Measurements from ENCODE around the gene SPOCK2.
"Not testable (repeated sequence)": the region's sequence is repeated elsewhere in the genome, so short reads cannot be mapped to it uniquely, and the experiment has no call there.

The SPOCK2 gene

DNA sequence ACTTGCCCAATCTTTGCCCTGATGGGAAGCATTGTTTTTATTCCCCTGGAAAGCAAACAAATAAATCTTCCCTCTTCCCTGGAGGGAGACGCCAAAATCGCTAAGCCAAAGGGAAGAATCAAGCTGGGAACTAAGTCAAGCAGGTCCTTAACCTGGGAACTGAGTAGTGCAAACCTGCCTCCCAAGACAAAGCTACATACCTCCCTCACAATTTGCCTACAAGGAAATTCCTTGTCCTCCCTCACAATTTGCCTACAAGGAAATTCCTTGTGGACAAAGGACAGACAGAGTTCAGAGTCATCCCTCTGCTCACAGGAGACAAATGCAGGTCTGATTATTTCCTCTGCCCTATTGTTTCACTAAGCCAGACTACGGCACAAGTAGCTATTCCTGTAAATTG is 50.5 kb downstream of the SPOCK2 start:
- no peak overlapping the region for H3K4me3 ChIP-seq (ENCODE audit: low read depth, low read length)
- no peaks in the 10 kb centered on the region for H3K9me3 ChIP-seq (ENCODE audit: severe bottlenecking)
- no peak for DNase-seq
- H3K27ac ChIP-seq: no peak overlapping the region
- no peaks in the 10 kb centered on the region for H3K36me3 ChIP-seq
- H3K27me3 ChIP-seq (ENCODE audit: insufficient read depth, low read depth, severe bottlenecking): no peaks in the 10 kb centered on the region
- TF ChIP-seq, protein P1, sequence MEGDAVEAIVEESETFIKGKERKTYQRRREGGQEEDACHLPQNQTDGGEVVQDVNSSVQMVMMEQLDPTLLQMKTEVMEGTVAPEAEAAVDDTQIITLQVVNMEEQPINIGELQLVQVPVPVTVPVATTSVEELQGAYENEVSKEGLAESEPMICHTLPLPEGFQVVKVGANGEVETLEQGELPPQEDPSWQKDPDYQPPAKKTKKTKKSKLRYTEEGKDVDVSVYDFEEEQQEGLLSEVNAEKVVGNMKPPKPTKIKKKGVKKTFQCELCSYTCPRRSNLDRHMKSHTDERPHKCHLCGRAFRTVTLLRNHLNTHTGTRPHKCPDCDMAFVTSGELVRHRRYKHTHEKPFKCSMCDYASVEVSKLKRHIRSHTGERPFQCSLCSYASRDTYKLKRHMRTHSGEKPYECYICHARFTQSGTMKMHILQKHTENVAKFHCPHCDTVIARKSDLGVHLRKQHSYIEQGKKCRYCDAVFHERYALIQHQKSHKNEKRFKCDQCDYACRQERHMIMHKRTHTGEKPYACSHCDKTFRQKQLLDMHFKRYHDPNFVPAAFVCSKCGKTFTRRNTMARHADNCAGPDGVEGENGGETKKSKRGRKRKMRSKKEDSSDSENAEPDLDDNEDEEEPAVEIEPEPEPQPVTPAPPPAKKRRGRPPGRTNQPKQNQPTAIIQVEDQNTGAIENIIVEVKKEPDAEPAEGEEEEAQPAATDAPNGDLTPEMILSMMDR (IDR thresholded peaks at IDR 0.05; ENCODE audit: low read depth, low read length): no peak

DNA sequence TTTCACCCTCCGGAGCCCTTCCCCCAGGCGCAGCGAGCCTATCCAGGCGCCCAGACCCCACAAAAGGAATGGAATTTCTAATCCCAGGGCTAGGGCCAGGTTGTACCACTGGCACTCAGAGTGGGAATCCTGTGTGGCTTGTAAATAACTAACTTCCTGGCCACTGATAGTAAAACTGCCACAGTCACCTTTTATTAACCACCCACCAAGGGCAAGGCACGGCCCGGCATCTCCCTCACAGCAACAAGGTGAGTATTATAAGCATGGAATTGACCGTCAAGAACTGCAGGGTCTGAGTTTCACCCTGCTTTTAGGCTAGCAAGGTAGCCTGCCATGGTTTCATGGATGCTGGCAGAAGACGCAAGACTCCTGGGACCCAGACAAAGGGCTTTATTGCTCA is 51.1 kb downstream of the SPOCK2 start:
- no peak overlapping the region for H3K4me3 ChIP-seq (ENCODE audit: low read depth, low read length)
- no peaks in the 10 kb centered on the region for H3K36me3 ChIP-seq
- H3K27ac ChIP-seq: no peak overlapping the region
- TF ChIP-seq, protein P1 (IDR thresholded peaks at IDR 0.05; ENCODE audit: low read depth, low read length): no peak
- no peak for DNase-seq
- no peaks in the 10 kb centered on the region for H3K27me3 ChIP-seq (ENCODE audit: insufficient read depth, low read depth, severe bottlenecking)
- no peaks in the 10 kb centered on the region for H3K9me3 ChIP-seq (ENCODE audit: severe bottlenecking)

DNA sequence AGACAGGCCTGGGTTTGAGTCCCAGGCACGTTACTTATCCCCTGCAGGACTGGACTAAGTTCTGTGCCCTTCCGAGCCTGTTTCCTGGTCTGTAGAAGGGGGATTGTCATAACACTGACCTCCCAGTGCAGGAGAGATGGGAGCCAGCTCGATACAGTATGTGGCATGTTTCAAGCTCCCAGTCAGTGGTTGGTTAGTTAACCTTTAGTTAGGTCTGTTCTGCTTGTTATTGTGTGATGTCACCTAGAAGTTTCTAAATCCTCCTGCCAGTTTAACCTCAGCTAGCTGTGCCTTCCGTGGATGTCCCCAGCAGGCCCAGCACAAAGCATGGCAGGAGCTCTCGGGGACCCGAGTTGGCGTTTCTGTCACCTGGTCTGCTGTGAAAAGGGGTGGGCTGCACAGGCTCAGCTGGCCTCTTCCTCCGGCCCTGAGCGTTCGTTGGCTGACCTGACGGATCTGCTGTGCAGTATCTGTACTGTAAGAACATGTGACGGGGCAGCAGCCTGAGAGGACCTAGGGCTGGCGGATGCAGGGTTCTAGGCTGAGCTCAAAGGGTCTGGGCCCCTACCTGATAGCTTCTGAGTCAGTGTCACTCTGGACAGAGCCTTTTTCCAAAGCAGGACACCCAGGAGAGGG is 53.0 kb downstream of the SPOCK2 start:
- H3K4me3 ChIP-seq (ENCODE audit: low read depth, low read length): no peak overlapping the region
- DNase-seq: no peak
- TF ChIP-seq, protein P1 (IDR thresholded peaks at IDR 0.05; ENCODE audit: low read depth, low read length): no peak
- no peak overlapping the region for H3K27ac ChIP-seq
- H3K9me3 ChIP-seq (ENCODE audit: severe bottlenecking): no peaks in the 10 kb centered on the region
- no peaks in the 10 kb centered on the region for H3K36me3 ChIP-seq
- no peaks in the 10 kb centered on the region for H3K27me3 ChIP-seq (ENCODE audit: insufficient read depth, low read depth, severe bottlenecking)

DNA sequence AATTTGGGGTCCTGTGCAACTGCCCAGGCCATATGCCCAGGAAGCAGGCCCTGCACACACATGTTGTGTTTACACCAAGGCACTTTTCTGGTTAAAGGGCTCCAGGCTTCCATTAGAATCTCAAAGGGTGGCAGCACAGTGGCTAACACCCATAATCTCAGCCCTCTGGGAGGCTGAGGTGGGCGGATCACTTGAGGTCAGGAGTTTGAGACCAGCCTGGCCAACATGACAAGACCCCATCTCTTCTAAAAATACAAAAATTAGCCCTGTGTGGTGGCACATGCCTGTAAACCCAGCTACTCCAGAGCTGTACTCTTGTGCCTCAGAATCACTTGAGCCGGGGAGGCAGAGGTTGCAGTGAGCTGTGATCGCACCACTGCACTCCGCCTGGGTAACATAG is 53.6 kb downstream of the SPOCK2 start:
- H3K27me3 ChIP-seq (ENCODE audit: insufficient read depth, low read depth, severe bottlenecking): no peaks in the 10 kb centered on the region
- no peaks in the 10 kb centered on the region for H3K9me3 ChIP-seq (ENCODE audit: severe bottlenecking)
- TF ChIP-seq, protein P1 (IDR thresholded peaks at IDR 0.05; ENCODE audit: low read depth, low read length): no peak
- H3K27ac ChIP-seq: no peak overlapping the region
- no peak for DNase-seq
- no peaks in the 10 kb centered on the region for H3K36me3 ChIP-seq
- H3K4me3 ChIP-seq (ENCODE audit: low read depth, low read length): no peak overlapping the region

DNA sequence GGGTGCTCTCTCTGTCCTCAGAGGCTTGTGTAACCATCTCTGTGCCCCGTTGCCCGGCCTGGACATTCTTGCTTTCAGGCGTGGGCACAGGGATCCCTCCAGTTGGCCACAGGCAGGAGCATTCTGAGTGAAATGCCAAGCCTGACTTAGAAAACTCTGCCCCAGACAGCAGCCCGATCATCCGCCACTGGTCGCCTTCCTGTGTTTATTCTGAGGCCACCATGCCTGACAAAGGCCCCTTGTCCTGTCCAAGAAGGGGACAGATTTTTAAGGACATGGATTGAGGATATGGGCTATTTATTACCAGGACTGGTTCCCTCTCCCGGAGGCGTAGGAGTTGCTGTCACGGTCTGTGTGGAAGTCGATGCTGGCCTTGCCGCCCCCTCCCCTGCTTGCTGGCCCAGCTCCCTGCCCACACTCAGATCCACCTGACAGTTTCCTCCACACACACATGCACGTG is 54.3 kb downstream of the SPOCK2 start:
- H3K4me3 ChIP-seq (ENCODE audit: low read depth, low read length): no peak overlapping the region
- no peaks in the 10 kb centered on the region for H3K9me3 ChIP-seq (ENCODE audit: severe bottlenecking)
- no peaks in the 10 kb centered on the region for H3K27me3 ChIP-seq (ENCODE audit: insufficient read depth, low read depth, severe bottlenecking)
- no peak for DNase-seq
- H3K36me3 ChIP-seq: no peaks in the 10 kb centered on the region
- no peak overlapping the region for H3K27ac ChIP-seq
- TF ChIP-seq, protein P1 (IDR thresholded peaks at IDR 0.05; ENCODE audit: low read depth, low read length): no peak

DNA sequence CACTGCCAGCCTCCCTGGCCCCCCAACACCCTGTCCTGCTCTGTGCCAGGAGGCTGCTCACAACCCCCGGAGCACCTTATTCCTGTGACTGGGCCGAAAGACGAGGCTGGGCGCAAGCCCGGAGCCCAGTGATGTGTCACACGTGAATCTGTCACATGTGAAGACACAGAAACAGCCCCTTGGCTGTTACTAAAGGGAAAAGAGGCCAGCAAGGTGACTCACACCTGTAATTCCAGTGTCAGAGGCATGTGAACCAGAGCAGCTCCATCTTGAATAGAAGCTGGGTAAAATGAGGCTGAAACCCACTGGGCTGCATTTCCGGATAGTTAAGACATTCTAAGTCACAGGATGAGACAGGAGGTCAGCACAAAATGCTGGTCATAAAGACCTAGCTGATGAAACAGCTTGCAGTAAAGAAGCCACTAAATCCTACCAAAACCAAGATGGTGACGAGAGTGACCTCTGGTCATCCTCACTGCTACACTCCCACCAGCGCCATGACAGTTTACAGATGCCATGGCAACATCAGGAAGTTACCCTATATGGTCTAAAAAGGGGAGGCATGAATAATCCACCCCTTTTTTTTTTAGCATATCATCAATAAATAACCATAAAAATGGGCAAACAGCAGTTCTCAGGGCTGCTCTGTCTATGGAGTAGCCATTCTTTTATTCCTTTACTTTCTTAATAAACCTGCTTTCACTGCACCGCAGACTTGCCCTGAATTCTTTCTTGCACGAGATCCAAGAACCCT is 55.8 kb downstream of the SPOCK2 start:
- DNase-seq; H3K9me3 ChIP-seq (ENCODE audit: severe bottlenecking); H3K27ac ChIP-seq; H3K27me3 ChIP-seq (ENCODE audit: insufficient read depth, low read depth, severe bottlenecking); H3K4me3 ChIP-seq (ENCODE audit: low read depth, low read length); H3K36me3 ChIP-seq: not testable (repeated sequence)

Data from WERI-Rb-1 (cell line).